ENCODE results near the gene GALNT7. TPM values are rescaled to one million over a fixed set of nuclear protein-coding genes. Genes with fewer than 3 reads are reported as not detected.

GALNT7 gene
- total RNA-seq, 2 donors from 2014 or later: 83.5 to 138 TPM

GRCh38 chr4:173357939-173358338, 189.3 kb downstream of the GALNT7 start:
- no peak overlapping the region for H3K27ac ChIP-seq
- H3K9ac ChIP-seq (ENCODE audit: low read depth in 2 of 2, low read length in 2 of 2): no peak overlapping the region
- no peak overlapping the region for H3K4me3 ChIP-seq
- no peaks in the 10 kb centered on the region for H3K36me3 ChIP-seq
- H3K9me3 ChIP-seq: no peaks in the 10 kb centered on the region
- no peaks in the 10 kb centered on the region for H3K4me1 ChIP-seq
- intact Hi-C loops (cut with DNase I): no loop called here
- TF ChIP-seq CTCF (IDR thresholded peaks at IDR 0.05): no peak
- no peak for DNase-seq
- no peaks in the 10 kb centered on the region for H3K27me3 ChIP-seq

- Histone ChIP-seq H3K4me3 (no peak overlapping the region), H3K9me3 (no peaks in the 10 kb centered on the region), H3K27ac (no peak overlapping the region), H3K27me3 (no peaks in the 10 kb centered on the region), H3K9ac (ENCODE audit: low read depth in 2 of 2, low read length in 2 of 2) (no peak overlapping the region), H3K36me3 (no peaks in the 10 kb centered on the region), H3K4me1 (no peaks in the 10 kb centered on the region)
- intact Hi-C loops (cut with DNase I): no loop called here
- DNase-seq: no peak
- no peak for TF ChIP-seq CTCF (IDR thresholded peaks at IDR 0.05)
These were observed 192.1 kb downstream of the GALNT7 start for GRCh38 chr4:173360587-173361221.

GRCh38 chr4:173362666-173363065, 194.1 kb downstream of the GALNT7 start:
- intact Hi-C loops (cut with DNase I): no loop called here
- Histone ChIP-seq H3K4me1 (no peaks in the 10 kb centered on the region), H3K27ac (no peak overlapping the region), H3K27me3 (no peaks in the 10 kb centered on the region), H3K9ac (ENCODE audit: low read depth in 2 of 2, low read length in 2 of 2) (no peak overlapping the region), H3K4me3 (no peak overlapping the region), H3K36me3 (no peaks in the 10 kb centered on the region), H3K9me3 (no peaks in the 10 kb centered on the region)
- DNase-seq: no peak
- no peak for TF ChIP-seq CTCF (IDR thresholded peaks at IDR 0.05)

GRCh38 chr4:173365359-173365996, 196.9 kb downstream of the GALNT7 start:
- intact Hi-C loops (cut with DNase I): no loop called here
- Histone ChIP-seq H3K9ac (ENCODE audit: low read depth in 2 of 2, low read length in 2 of 2) (no peak overlapping the region), H3K9me3 (no peaks in the 10 kb centered on the region), H3K36me3 (no peaks in the 10 kb centered on the region), H3K4me1 (no peaks in the 10 kb centered on the region), H3K27me3 (no peaks in the 10 kb centered on the region), H3K4me3 (no peak overlapping the region), H3K27ac (no peak overlapping the region)
- peak; percentile 38 for DNase-seq
- TF ChIP-seq CTCF (IDR thresholded peaks at IDR 0.05): no peak

- TF ChIP-seq CTCF (IDR thresholded peaks at IDR 0.05): no peak
- Histone ChIP-seq H3K4me3 (no peak overlapping the region), H3K27me3 (no peaks in the 10 kb centered on the region), H3K9ac (ENCODE audit: low read depth in 2 of 2, low read length in 2 of 2) (no peak overlapping the region), H3K9me3 (no peaks in the 10 kb centered on the region), H3K4me1 (no peaks in the 10 kb centered on the region), H3K27ac (no peak overlapping the region), H3K36me3 (no peaks in the 10 kb centered on the region)
- intact Hi-C loops (cut with DNase I): no loop called here
- DNase-seq: no peak
These were observed 198.7 kb downstream of the GALNT7 start for GRCh38 chr4:173367285-173367684.

Measured in colonic mucosa (tissue), 4 donors.